ENCODE data around the gene PPP1R14D.

The PPP1R14D gene, protein sequence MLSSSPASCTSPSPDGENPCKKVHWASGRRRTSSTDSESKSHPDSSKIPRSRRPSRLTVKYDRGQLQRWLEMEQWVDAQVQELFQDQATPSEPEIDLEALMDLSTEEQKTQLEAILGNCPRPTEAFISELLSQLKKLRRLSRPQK

DNA sequence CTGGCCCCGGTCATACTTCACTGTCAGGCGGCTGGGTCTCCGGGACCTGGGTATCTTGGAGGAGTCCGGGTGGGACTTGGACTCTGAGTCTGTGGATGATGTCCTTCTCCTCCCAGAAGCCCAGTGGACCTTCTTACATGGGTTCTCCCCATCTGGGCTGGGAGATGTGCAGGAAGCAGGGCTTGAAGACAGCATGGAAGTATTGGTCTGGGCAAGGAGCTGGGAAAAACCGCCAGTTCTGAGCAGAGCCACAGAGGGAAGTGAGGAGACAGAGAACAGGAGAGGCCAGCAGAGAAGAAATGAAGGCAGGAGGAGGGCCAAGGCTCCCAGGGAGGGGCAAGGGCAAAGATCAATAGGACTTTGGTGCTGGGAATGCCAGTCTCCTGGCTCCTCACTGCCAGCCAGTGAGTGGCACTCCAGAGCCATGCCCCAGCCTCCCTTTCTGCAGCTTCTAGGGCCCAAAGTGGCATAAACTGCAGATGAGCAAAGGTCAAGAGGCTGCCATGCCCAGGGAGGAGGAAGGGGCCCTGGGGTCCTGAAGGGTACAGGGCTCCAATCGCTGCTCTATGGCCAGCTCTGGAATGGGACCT, at the start of gene PPP1R14D:
Gene PPP1R14D, minus strand, starts transcription at position 262 of the 590 bp plus-strand sequence. Its CDS starts 67 bp downstream, at position 195.
- H3K4me1 ChIP-seq (ENCODE audit: insufficient read depth, low read length), result no peaks in the 10 kb centered on the region
- no peak within 1 kb of the TSS for H3K27ac ChIP-seq (ENCODE audit: low read length)
- H3K9me3 ChIP-seq (ENCODE audit: insufficient read depth, low read depth, low read length), result no peaks in the 10 kb centered on the region
- no peak within 1 kb of the TSS for H3K4me3 ChIP-seq (ENCODE audit: low read length)
- no peaks in the 10 kb centered on the region for H3K36me3 ChIP-seq (ENCODE audit: insufficient read depth, low read depth, low read length)
- no peak within 1 kb of the TSS for H3K9ac ChIP-seq (ENCODE audit: low read depth, low read length)
- no peaks in the 10 kb centered on the region for H3K27me3 ChIP-seq (ENCODE audit: insufficient read depth, low read length)

DNA sequence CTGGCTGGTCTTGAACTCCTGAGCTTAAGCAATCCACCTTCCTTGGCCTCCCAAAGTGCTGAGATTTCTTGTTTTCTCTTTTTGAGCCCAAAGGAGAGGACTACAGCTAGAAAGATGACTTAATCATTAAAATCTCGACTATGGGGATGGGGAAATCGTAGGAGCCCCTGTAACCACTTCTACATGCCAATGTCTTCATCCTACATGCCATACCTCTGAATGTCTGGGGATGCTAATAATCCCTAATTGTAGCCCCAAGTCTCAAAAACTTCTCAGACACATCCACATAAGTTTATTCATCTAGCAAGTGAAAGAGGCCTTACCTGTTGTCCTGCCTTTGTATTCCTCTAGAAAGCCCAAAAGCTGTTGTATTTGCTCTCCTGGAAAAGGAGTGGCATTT, 49.2 kb upstream of the PPP1R14D start:
- 0 out of 2 replicates have a peak, but pooled peaks cover under 1% of the 10 kb centered on the region for H3K9me3 ChIP-seq (ENCODE audit: insufficient read depth, low read depth, low read length)
- H3K4me3 ChIP-seq (ENCODE audit: low read length), result no peak overlapping the region
- H3K27me3 ChIP-seq (ENCODE audit: insufficient read depth, low read length), result peaks cover 17% of the 10 kb centered on the region; the same call in 1 of the 2 replicates
- no peaks in the 10 kb centered on the region for H3K36me3 ChIP-seq (ENCODE audit: insufficient read depth, low read depth, low read length)
- peaks cover 6% of the 10 kb centered on the region for H3K4me1 ChIP-seq (ENCODE audit: insufficient read depth, low read length)
- no peak overlapping the region for H3K9ac ChIP-seq (ENCODE audit: low read depth, low read length)
- no peak overlapping the region for H3K27ac ChIP-seq (ENCODE audit: low read length)

DNA sequence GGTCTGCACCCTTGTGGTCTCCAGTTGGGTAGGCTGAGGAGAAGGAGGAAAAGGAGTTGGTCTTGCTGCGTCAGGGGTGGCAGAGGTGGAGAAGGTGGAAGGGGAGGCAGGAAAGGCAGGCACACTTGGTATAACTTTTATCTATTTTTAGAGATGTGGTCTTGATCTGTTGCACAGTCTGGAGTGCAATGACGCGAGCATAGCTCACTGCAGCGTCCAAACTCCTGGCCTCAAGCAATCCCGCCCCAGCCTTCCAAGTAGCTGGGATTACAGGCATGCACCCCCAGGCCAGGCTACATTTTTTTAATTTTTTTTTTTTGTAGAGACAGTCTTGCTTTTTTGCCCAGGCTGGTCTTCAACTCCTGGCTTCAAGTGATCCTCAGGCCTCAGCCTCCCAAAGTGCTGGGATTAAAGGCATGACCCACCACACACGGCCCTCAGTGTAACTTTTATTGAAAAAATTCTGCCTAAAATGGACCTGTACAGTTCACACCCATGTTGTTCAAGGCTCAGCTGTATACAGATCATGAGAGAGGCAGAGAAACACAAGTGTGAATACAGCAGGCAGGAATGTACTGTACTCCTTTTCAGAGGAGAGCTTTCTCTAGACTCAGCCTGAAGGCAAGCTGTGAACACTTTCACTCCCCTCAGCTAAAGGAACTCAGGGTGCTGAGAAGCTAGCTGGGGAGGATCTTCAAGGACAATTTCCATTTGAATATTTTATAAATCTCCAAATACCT, 47.7 kb upstream of the PPP1R14D start:
- H3K27ac ChIP-seq (ENCODE audit: low read length), result no peak overlapping the region
- H3K9me3 ChIP-seq (ENCODE audit: insufficient read depth, low read depth, low read length), result no peaks in the 10 kb centered on the region
- no peak overlapping the region for H3K4me3 ChIP-seq (ENCODE audit: low read length)
- peaks cover 17% of the 10 kb centered on the region; the same call in 1 of the 2 replicates for H3K27me3 ChIP-seq (ENCODE audit: insufficient read depth, low read length)
- peaks cover 10% of the 10 kb centered on the region for H3K4me1 ChIP-seq (ENCODE audit: insufficient read depth, low read length)
- H3K9ac ChIP-seq (ENCODE audit: low read depth, low read length), result no peak overlapping the region
- H3K36me3 ChIP-seq (ENCODE audit: insufficient read depth, low read depth, low read length), result no peaks in the 10 kb centered on the region

DNA sequence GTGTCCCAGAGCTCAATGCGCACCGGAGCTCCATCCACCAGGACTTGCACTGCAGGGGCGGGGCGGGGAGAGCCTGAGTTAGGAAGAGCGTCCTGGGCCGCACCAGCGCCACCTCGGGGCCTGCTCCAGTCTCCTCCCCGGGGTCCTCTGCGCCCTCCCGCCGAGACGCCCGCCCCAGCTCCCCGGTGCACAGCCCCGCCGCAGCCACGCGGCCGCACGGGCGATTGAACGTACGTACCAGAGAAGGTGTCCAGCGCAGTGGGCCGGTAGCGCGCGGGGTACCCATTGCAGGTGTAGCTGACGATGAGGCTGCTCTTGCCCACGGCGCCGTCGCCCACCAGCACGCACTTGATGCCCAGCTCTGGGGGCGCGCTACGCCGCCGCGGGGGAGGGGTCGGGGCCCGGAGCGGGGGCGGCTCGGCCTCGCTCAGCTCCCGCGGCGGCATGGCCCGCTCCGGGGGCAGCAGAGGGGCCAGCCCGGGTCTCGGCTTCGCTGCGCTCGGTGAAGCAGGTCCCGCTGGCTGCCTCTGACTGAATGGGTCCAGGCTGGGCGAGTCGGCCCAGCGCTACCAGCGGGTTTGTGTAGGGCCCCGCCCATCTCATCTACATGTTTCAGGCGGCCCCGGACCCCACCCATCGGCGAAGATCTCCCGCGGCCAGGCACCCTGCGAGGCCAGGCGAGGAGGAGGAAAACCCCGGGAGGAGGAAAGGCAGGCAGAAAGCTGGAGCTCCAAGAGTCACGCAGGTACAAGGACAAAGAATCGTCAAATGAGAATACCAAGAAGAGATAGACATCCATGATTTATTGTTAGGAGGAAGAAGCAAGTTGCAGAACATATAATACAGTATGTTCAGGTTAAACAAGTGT, 45.4 kb upstream of the PPP1R14D start, which contains the start of gene RHOV:
Gene RHOV, minus strand, starts transcription at position 541 of the 868 bp plus-strand sequence. Its CDS starts 95 bp downstream, at position 446.
- peak within 1 kb of the TSS; percentile 58 for H3K4me3 ChIP-seq (ENCODE audit: low read length)
- H3K9ac ChIP-seq (ENCODE audit: low read depth, low read length), result peak within 1 kb of the TSS; percentile 37; the same call in 1 of the 2 replicates
- peaks cover 10% of the 10 kb centered on the region for H3K4me1 ChIP-seq (ENCODE audit: insufficient read depth, low read length)
- H3K27me3 ChIP-seq (ENCODE audit: insufficient read depth, low read length), result peaks cover 17% of the 10 kb centered on the region; the same call in 1 of the 2 replicates
- H3K27ac ChIP-seq (ENCODE audit: low read length), result no peak within 1 kb of the TSS
- no peaks in the 10 kb centered on the region for H3K36me3 ChIP-seq (ENCODE audit: insufficient read depth, low read depth, low read length)
- no peaks in the 10 kb centered on the region for H3K9me3 ChIP-seq (ENCODE audit: insufficient read depth, low read depth, low read length)

DNA sequence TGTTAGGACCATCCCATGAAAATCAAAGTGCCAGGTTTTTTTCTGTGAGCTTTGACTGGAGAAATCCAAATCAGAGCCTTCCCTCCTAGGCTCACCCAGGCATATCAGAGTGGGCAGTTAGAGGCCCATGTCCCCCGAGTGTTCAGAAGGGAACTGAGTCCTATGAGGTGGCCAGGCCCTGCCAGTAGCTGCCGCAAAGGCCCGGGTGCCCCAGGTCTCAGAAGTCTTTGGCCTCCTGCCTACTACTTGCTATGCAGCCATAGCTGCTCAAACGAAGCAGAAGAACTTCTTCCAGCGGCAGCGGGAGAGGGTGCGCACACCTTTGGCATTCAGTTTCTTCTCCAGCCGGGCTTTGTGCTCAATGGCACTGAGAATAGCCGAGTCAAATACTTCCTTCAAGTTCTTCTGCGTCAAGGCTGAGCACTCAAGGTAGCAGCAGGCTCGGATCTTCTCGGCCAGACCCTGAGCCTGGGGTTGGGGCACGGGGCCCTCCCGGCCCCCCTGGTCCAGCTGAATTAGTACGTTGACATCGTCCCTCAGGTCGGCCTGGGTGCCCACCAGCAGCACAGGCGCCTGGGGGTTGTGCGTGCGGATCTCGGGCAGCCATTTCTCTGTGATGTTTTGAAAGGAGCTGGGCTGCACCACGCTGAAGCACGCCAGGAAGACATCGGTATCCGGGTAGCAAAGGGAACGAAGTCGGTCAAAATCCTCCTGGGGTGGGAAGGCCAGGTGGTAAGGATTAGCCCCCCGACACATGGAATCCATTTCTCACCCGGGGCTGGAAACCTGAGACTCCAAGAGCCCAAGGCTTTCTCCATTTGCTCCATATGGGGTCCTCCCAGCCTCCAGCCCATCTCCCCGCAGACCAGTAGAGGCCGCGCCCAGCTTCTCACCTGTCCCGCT, 44.5 kb upstream of the PPP1R14D start:
- no peak overlapping the region for H3K27ac ChIP-seq (ENCODE audit: low read length)
- no peaks in the 10 kb centered on the region for H3K36me3 ChIP-seq (ENCODE audit: insufficient read depth, low read depth, low read length)
- H3K9me3 ChIP-seq (ENCODE audit: insufficient read depth, low read depth, low read length), result no peaks in the 10 kb centered on the region
- H3K4me1 ChIP-seq (ENCODE audit: insufficient read depth, low read length), result peaks cover 7% of the 10 kb centered on the region; the same call in 1 of the 2 replicates
- peaks cover 17% of the 10 kb centered on the region; the same call in 1 of the 2 replicates for H3K27me3 ChIP-seq (ENCODE audit: insufficient read depth, low read length)
- no peak overlapping the region; the same call in 1 of the 2 replicates for H3K9ac ChIP-seq (ENCODE audit: low read depth, low read length)
- H3K4me3 ChIP-seq (ENCODE audit: low read length), result peak overlapping the region; percentile 58; the same call in 1 of the 2 replicates

DNA sequence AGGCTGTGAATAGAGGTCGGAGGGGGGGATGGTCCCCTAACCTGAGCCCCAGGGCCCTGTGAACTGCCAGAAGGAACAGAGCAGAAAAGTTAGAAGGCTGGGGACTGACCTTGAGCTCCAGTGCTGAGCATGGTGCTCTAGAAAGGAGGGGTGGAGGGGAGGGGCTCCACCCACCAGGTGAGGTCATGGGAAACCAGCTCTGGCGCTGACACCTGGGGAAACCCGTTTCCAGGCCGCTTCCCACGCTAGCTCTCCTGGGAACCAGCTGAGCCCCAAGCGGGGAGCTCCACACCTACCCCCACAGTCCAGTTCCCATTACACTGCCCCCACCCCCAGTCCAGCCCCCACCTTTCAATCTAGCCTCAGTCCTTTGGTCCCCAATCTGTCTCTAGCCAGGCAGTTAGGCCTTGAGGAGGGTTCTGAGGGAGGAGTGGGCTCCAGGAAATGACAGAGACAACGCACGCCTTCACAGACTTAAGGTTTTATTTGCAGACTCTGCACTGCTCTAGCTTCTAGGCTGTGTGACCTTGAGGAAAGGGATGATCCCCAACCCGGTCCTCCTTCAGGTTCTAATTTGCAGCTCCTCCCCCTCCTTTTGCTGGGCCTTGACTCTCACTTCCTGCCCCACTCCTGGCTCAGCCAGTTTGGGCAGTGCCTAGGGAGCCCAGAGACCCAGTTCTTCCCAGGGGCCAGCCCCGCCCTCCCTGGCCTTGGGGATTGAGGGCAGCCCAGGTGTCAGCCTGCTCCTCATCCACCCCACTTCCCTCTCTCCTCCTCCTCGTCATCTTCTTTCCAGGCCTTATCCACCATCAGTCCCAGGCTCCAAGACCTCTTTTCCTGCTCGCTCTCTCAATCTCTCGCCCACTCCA, 43.5 kb upstream of the PPP1R14D start:
- no peaks in the 10 kb centered on the region for H3K9me3 ChIP-seq (ENCODE audit: insufficient read depth, low read depth, low read length)
- no peak overlapping the region for H3K9ac ChIP-seq (ENCODE audit: low read depth, low read length)
- no peak overlapping the region for H3K4me3 ChIP-seq (ENCODE audit: low read length)
- H3K4me1 ChIP-seq (ENCODE audit: insufficient read depth, low read length), result peaks cover 7% of the 10 kb centered on the region; the same call in 1 of the 2 replicates
- no peak overlapping the region for H3K27ac ChIP-seq (ENCODE audit: low read length)
- peaks cover 17% of the 10 kb centered on the region; the same call in 1 of the 2 replicates for H3K27me3 ChIP-seq (ENCODE audit: insufficient read depth, low read length)
- H3K36me3 ChIP-seq (ENCODE audit: insufficient read depth, low read depth, low read length), result no peaks in the 10 kb centered on the region

DNA sequence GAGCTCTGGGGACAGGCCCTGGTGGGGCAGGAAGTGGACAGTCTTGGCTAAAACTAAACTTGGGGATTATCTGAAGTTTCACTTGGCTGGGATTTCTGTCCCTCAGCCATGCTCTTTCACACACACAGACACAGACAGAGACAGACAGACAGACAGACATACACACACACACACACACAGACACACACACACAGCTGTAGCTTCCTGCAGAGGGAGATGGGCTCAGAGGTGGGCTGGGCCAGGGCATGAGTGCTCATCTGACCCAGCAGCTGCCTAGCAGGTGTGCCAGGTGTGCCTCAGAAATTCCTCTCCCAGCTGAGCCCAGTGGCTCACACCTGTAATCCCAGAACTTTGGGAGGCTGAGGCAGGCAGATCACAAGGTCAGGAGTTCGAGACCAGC, 42.2 kb upstream of the PPP1R14D start:
- H3K9me3 ChIP-seq (ENCODE audit: insufficient read depth, low read depth, low read length), result no peaks in the 10 kb centered on the region
- no peak overlapping the region for H3K27ac ChIP-seq (ENCODE audit: low read length)
- no peak overlapping the region for H3K4me3 ChIP-seq (ENCODE audit: low read length)
- peaks cover 7% of the 10 kb centered on the region; the same call in 1 of the 2 replicates for H3K4me1 ChIP-seq (ENCODE audit: insufficient read depth, low read length)
- H3K9ac ChIP-seq (ENCODE audit: low read depth, low read length), result no peak overlapping the region
- no peaks in the 10 kb centered on the region for H3K36me3 ChIP-seq (ENCODE audit: insufficient read depth, low read depth, low read length)
- H3K27me3 ChIP-seq (ENCODE audit: insufficient read depth, low read length), result peaks cover 17% of the 10 kb centered on the region; the same call in 1 of the 2 replicates

DNA sequence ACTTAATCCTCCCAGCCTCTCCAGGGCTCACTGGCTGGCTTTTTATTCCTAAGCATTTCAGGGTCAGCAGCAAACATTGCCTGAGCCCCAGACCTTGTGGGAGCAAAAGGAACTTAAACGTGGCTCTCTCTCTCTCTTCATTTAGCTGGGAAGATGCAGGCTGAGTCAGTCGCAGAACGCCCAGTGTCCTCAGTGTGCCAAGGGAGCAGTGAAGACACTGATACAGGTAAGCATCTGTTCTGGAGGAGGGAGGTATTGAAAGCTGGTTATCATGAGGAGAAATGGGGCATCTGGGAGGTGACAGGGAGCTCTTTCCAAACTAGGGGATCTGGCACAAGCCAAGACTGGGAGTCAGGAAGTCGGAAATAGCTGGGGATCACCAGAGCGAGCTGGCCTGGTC, 41.2 kb upstream of the PPP1R14D start:
- Histone ChIP-seq H3K27ac (ENCODE audit: low read length) (no peak overlapping the region), H3K36me3 (ENCODE audit: insufficient read depth, low read depth, low read length) (no peaks in the 10 kb centered on the region), H3K27me3 (ENCODE audit: insufficient read depth, low read length) (peaks cover 16% of the 10 kb centered on the region; the same call in 1 of the 2 replicates), H3K9ac (ENCODE audit: low read depth, low read length) (no peak overlapping the region), H3K9me3 (ENCODE audit: insufficient read depth, low read depth, low read length) (no peaks in the 10 kb centered on the region), H3K4me3 (ENCODE audit: low read length) (no peak overlapping the region), H3K4me1 (ENCODE audit: insufficient read depth, low read length) (peaks cover 7% of the 10 kb centered on the region; the same call in 1 of the 2 replicates)

DNA sequence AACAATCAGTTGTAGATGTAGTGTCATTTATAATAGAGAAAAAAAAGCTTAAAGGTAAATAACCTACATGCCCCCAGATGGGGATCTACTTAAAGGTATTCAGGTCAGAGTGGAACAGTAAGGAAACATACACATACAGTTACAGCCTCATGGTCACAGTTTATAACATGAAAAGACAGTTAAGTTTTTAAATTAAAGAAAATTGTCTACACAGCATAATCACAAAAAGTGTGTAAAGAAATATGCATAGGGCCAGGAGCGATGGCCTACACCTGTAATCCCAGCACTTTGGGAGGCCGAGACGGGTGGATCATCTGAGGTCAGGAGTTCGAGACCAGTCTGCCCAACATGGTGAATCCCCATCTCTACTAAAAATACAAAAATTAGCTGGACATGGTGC, 38.7 kb upstream of the PPP1R14D start:
- Histone ChIP-seq H3K27ac (ENCODE audit: low read length) (no peak overlapping the region), H3K36me3 (ENCODE audit: insufficient read depth, low read depth, low read length) (no peaks in the 10 kb centered on the region), H3K4me1 (ENCODE audit: insufficient read depth, low read length) (peaks cover 4% of the 10 kb centered on the region; the same call in 1 of the 2 replicates)

More for the DNA sequence above, 38.7 kb upstream of the PPP1R14D start:
- H3K4me3 ChIP-seq (ENCODE audit: low read length), result no peak overlapping the region
- no peak overlapping the region for H3K9ac ChIP-seq (ENCODE audit: low read depth, low read length)
- no peaks in the 10 kb centered on the region for H3K9me3 ChIP-seq (ENCODE audit: insufficient read depth, low read depth, low read length)
- no peaks in the 10 kb centered on the region; the same call in 1 of the 2 replicates for H3K27me3 ChIP-seq (ENCODE audit: insufficient read depth, low read length)
